ENCODE measurements around the gene TMEM254.

DNA sequence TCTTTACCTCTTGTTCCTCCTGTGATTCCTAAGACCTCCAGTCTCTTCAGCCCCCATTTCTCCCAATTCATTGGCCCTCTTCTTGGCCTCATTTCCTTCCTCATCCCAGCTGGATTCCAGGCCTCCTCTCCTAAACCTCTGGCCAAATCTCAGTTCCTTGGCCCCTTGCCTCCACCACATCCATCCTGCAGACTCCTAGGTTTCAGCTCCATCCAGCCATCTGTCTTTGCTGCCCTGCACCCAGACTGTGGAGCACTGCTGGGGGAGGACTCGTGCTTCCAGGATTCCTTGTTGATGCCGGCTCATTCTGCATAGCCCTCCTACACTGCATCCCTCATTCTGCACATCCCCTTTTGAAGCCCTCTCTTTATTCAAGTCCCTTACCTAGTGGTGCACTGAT, 60.8 kb downstream of the TMEM254 start:
- TF ChIP-seq, protein P1, sequence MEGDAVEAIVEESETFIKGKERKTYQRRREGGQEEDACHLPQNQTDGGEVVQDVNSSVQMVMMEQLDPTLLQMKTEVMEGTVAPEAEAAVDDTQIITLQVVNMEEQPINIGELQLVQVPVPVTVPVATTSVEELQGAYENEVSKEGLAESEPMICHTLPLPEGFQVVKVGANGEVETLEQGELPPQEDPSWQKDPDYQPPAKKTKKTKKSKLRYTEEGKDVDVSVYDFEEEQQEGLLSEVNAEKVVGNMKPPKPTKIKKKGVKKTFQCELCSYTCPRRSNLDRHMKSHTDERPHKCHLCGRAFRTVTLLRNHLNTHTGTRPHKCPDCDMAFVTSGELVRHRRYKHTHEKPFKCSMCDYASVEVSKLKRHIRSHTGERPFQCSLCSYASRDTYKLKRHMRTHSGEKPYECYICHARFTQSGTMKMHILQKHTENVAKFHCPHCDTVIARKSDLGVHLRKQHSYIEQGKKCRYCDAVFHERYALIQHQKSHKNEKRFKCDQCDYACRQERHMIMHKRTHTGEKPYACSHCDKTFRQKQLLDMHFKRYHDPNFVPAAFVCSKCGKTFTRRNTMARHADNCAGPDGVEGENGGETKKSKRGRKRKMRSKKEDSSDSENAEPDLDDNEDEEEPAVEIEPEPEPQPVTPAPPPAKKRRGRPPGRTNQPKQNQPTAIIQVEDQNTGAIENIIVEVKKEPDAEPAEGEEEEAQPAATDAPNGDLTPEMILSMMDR (IDR thresholded peaks at IDR 0.05), result no peak
- TF ChIP-seq JUNB (IDR thresholded peaks at IDR 0.05) (no peak), MAFK (IDR thresholded peaks at IDR 0.05; ENCODE audit: partially characterized antibody) (no peak), MYC (IDR thresholded peaks at IDR 0.05; ENCODE audit: borderline replicate concordance, low read length) (no peak), POLR2A (IDR thresholded peaks at IDR 0.05; ENCODE audit: low read length) (no peak)
- TF ChIP-seq, protein P2, sequence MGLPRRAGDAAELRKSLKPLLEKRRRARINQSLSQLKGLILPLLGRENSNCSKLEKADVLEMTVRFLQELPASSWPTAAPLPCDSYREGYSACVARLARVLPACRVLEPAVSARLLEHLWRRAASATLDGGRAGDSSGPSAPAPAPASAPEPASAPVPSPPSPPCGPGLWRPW (IDR thresholded peaks at IDR 0.05), result no peak
